HCT116 (cell line): Measurements from ENCODE around the gene CLEC10A.

ENCODE experiments used
- EZH2 ChIP-seq: fragments of 200-600 bp; sonication (generic); IDR thresholded peaks from 2 replicates; pipeline ENCODE4 v1.6.1; 2017; ENCODE audit warnings: antibody characterized with exemption, mixed run types
- ZNF274 ChIP-seq: fragments of 200-500 bp; sonication (Bioruptor generic); IDR thresholded peaks from 2 replicates; pipeline ENCODE4 v1.6.1; 2014; ENCODE audit warnings: mild to moderate bottlenecking, low read depth, low read length, inconsistent platforms
- TF ChIP-seq, protein P1 (sequence below), 3 experiments: fragments of 200-600 bp in 1 of 3; sonication (generic) in 1 of 3; IDR thresholded peaks in 2 of 3; conservative IDR thresholded peaks in 1 of 3; 2 replicates each; pipeline ENCODE4 v1.5.1; 2012 to 2017; ENCODE audit warnings: low read depth in 2 of 3, low read length in 2 of 3, antibody characterized with exemption in 1 of 3, borderline replicate concordance in 1 of 3, control low read depth in 1 of 3, mild to moderate bottlenecking in 1 of 3, mixed read lengths in 1 of 3, mixed run types in 1 of 3, moderate library complexity in 1 of 3; ENCODE audit not compliant: insufficient read depth in 1 of 3
- TF ChIP-seq, protein P2 (sequence below): IDR thresholded peaks from 2 replicates; pipeline ENCODE4 v1.6.1; 2012; ENCODE audit warnings: low read depth

DNA sequence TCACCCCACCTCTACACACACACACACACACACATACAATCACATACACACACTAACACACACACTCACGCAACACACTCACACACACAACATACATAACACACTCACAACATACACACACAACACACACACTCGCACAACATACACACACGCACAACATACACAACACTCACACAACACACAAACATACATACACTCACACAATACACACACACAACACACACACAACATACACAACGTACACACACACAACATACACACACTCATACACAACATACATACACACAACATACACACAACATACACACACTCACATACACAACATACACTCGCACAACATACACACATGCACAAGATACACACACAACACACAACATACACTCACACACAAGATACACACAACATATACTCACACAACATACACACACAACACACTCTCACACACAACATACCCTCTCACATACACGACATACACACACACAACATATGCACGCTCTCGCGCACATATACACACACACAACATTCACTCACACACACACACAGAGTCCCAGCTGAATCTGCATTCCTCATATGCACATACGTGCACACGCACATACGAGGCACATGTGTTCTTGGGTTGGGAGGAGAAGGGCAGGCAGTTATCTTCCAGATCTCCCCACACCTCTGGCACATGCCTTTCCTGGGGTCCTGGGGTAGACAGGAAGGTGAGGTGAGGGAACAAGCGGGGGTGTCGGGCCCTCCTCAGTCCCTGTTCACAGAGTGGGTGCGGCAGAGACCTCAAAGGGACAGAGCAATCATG lies 33.4 kb upstream of the CLEC10A start:
- TF ChIP-seq ZNF274 = no peak
- TF ChIP-seq, protein P1, sequence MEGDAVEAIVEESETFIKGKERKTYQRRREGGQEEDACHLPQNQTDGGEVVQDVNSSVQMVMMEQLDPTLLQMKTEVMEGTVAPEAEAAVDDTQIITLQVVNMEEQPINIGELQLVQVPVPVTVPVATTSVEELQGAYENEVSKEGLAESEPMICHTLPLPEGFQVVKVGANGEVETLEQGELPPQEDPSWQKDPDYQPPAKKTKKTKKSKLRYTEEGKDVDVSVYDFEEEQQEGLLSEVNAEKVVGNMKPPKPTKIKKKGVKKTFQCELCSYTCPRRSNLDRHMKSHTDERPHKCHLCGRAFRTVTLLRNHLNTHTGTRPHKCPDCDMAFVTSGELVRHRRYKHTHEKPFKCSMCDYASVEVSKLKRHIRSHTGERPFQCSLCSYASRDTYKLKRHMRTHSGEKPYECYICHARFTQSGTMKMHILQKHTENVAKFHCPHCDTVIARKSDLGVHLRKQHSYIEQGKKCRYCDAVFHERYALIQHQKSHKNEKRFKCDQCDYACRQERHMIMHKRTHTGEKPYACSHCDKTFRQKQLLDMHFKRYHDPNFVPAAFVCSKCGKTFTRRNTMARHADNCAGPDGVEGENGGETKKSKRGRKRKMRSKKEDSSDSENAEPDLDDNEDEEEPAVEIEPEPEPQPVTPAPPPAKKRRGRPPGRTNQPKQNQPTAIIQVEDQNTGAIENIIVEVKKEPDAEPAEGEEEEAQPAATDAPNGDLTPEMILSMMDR (IDR thresholded peaks at IDR 0.05 in 2 of 3, conservative IDR thresholded peaks at IDR 0.05 in 1 of 3; ENCODE audit: borderline replicate concordance in 1 of 3, insufficient read depth in 1 of 3, low read depth in 2 of 3, low read length in 2 of 3) = no peak
- no peak for TF ChIP-seq EZH2
- TF ChIP-seq, protein P2, sequence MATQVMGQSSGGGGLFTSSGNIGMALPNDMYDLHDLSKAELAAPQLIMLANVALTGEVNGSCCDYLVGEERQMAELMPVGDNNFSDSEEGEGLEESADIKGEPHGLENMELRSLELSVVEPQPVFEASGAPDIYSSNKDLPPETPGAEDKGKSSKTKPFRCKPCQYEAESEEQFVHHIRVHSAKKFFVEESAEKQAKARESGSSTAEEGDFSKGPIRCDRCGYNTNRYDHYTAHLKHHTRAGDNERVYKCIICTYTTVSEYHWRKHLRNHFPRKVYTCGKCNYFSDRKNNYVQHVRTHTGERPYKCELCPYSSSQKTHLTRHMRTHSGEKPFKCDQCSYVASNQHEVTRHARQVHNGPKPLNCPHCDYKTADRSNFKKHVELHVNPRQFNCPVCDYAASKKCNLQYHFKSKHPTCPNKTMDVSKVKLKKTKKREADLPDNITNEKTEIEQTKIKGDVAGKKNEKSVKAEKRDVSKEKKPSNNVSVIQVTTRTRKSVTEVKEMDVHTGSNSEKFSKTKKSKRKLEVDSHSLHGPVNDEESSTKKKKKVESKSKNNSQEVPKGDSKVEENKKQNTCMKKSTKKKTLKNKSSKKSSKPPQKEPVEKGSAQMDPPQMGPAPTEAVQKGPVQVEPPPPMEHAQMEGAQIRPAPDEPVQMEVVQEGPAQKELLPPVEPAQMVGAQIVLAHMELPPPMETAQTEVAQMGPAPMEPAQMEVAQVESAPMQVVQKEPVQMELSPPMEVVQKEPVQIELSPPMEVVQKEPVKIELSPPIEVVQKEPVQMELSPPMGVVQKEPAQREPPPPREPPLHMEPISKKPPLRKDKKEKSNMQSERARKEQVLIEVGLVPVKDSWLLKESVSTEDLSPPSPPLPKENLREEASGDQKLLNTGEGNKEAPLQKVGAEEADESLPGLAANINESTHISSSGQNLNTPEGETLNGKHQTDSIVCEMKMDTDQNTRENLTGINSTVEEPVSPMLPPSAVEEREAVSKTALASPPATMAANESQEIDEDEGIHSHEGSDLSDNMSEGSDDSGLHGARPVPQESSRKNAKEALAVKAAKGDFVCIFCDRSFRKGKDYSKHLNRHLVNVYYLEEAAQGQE = no peak
